ENCODE data around the gene STX4.

Gene STX4

GRCh38 chr16:31032736-31033708 lies at the start of gene STX4:
STX4 (plus strand) TSS chr16:31033558; CDS start chr16:31033806, 248 bp downstream.
- H3K27ac ChIP-seq: peak within 1 kb of the TSS; percentile 40
- no peaks in the 10 kb centered on the region; the same call in 1 of the 2 replicates for H3K79me2 ChIP-seq (ENCODE audit: insufficient read depth, low read depth)
- H4K20me1 ChIP-seq (ENCODE audit: insufficient read depth): no peaks in the 10 kb centered on the region
- H3K36me3 ChIP-seq (ENCODE audit: insufficient read depth): no peaks in the 10 kb centered on the region
- H3K27me3 ChIP-seq (ENCODE audit: insufficient read depth, low read depth): no peaks in the 10 kb centered on the region
- H3K4me1 ChIP-seq (ENCODE audit: low read depth, poor library complexity, severe bottlenecking): peaks cover 15% of the 10 kb centered on the region
- peak within 1 kb of the TSS; percentile 64 for H3K9ac ChIP-seq
- no peak within 1 kb of the TSS for H3K4me3 ChIP-seq (IDR thresholded peaks at IDR 0.05; ENCODE audit: insufficient read depth, low read depth, low read length)
- peak within 1 kb of the TSS; percentile 79 for H3K4me2 ChIP-seq
- no peak for TF ChIP-seq CTCF (conservative IDR thresholded peaks at IDR 0.05; ENCODE audit: low read depth, low read length)
- peak within 1 kb of the TSS; percentile 97 for H2AFZ ChIP-seq (ENCODE audit: low read depth)

- H3K79me2 ChIP-seq (ENCODE audit: insufficient read depth, low read depth): no peaks in the 10 kb centered on the region
- H3K27me3 ChIP-seq (ENCODE audit: insufficient read depth, low read depth): no peaks in the 10 kb centered on the region
- H3K9ac ChIP-seq: no peak overlapping the region
- H4K20me1 ChIP-seq (ENCODE audit: insufficient read depth): no peaks in the 10 kb centered on the region
- no peak overlapping the region for H2AFZ ChIP-seq (ENCODE audit: low read depth)
- no peak for TF ChIP-seq CTCF (conservative IDR thresholded peaks at IDR 0.05; ENCODE audit: low read depth, low read length)
- H3K27ac ChIP-seq: no peak overlapping the region
- 0 out of 2 replicates have a peak, but pooled peaks cover 5% of the 10 kb centered on the region for H3K36me3 ChIP-seq (ENCODE audit: insufficient read depth)
- H3K4me3 ChIP-seq (IDR thresholded peaks at IDR 0.05; ENCODE audit: insufficient read depth, low read depth, low read length): no peak overlapping the region
- no peak overlapping the region for H3K4me2 ChIP-seq
- H3K4me1 ChIP-seq (ENCODE audit: low read depth, poor library complexity, severe bottlenecking): no peaks in the 10 kb centered on the region
These were observed 49.3 kb upstream of the STX4 start for GRCh38 chr16:30983898-30984610.

GRCh38 chr16:30984669-30985400 lies 48.5 kb upstream of the STX4 start, which contains the start of gene HSD3B7:
HSD3B7 (plus strand) TSS chr16:30985207; CDS start chr16:30985659, 452 bp downstream.
- no peaks in the 10 kb centered on the region for H3K36me3 ChIP-seq (ENCODE audit: insufficient read depth)
- H3K9ac ChIP-seq: no peak within 1 kb of the TSS
- H4K20me1 ChIP-seq (ENCODE audit: insufficient read depth): no peaks in the 10 kb centered on the region
- no peaks in the 10 kb centered on the region for H3K4me1 ChIP-seq (ENCODE audit: low read depth, poor library complexity, severe bottlenecking)
- no peak within 1 kb of the TSS for H2AFZ ChIP-seq (ENCODE audit: low read depth)
- H3K4me3 ChIP-seq (IDR thresholded peaks at IDR 0.05; ENCODE audit: insufficient read depth, low read depth, low read length): no peak within 1 kb of the TSS
- H3K27me3 ChIP-seq (ENCODE audit: insufficient read depth, low read depth): no peaks in the 10 kb centered on the region
- no peaks in the 10 kb centered on the region for H3K79me2 ChIP-seq (ENCODE audit: insufficient read depth, low read depth)
- H3K27ac ChIP-seq: no peak within 1 kb of the TSS
- TF ChIP-seq CTCF (conservative IDR thresholded peaks at IDR 0.05; ENCODE audit: low read depth, low read length): peak; percentile 90
- no peak within 1 kb of the TSS for H3K4me2 ChIP-seq

Data from KMS-11 (cell line).